Endothelial cell of umbilical vein (primary cell): Measurements from ENCODE around the gene RANBP17. TPM values are rescaled to one million over a fixed set of nuclear protein-coding genes. Genes with fewer than 3 reads are reported as not detected.

ENCODE experiments used
- BruUV-seq: library from RNA; stranded (reverse); fragments of 400-500 nt; replicated peaks from 2 replicates; lab custom pipeline; 2021; lab: Mats Ljungman, UMichigan
- CTCF ChIA-PET: fragments of 300-600, 350-600 bp; sonication (Branson Sonifier 250); formaldehyde crosslinking; loops from one replicate; lab custom pipeline; 2021; ENCODE audit warnings: antibody characterized with exemption, inconsistent platforms; lab: Charles Lee
- POLR2A ChIA-PET: fragments of 300-600, 350-600 bp; sonication (Branson Sonifier 250); formaldehyde crosslinking; loops from one replicate; lab custom pipeline; 2021; ENCODE audit warnings: antibody characterized with exemption, inconsistent platforms; lab: Charles Lee
- DNase-seq: peaks from one replicate; pipeline ENCODE4 v3.0.0-alpha.2; 2011; ENCODE audit warnings: low read depth, low spot score
- FAIRE-seq: peaks from 2 replicates; lab custom pipeline; 2011; peaks lifted over from hg19 to GRCh38; lab: Jason Lieb, UNC
- H2AFZ ChIP-seq: 2 replicates; pipeline ENCODE4 v1.6.0; 2012; ENCODE audit warnings: low read depth, low read length, control low read depth, inconsistent platforms
- H3K27ac ChIP-seq: 2 replicates; pipeline ENCODE4 v1.5.1; 2011; ENCODE audit warnings: low read depth, mild to moderate bottlenecking, control low read depth, low read length, moderate library complexity; ENCODE audit not compliant: insufficient read depth
- H3K27me3 ChIP-seq, 2 experiments: 2 replicates each; pipeline versions ENCODE4 v1.6.0 to v1.6.1; 2011; ENCODE audit warnings: low read length in 2 of 2, mixed read lengths in 1 of 2; ENCODE audit not compliant: control insufficient read depth in 2 of 2, insufficient read depth in 2 of 2
- H3K36me3 ChIP-seq, 2 experiments: 2 replicates in 1 of 2; 3 replicates in 1 of 2; pipeline ENCODE4 v1.5.1; 2011; ENCODE audit warnings: low read length in 2 of 2, mild to moderate bottlenecking in 1 of 2, moderate library complexity in 1 of 2; ENCODE audit not compliant: control insufficient read depth in 2 of 2, insufficient read depth in 2 of 2; ENCODE audit errors: extremely low read depth in 1 of 2
- H3K4me1 ChIP-seq: 3 replicates; pipeline ENCODE4 v1.5.1; 2011; ENCODE audit warnings: mild to moderate bottlenecking, low read length; ENCODE audit not compliant: control insufficient read depth, insufficient read depth; ENCODE audit errors: extremely low read depth
- H3K4me2 ChIP-seq: 2 replicates; pipeline ENCODE4 v1.6.1; 2011; ENCODE audit warnings: low read length, control low read depth, mixed read lengths; ENCODE audit not compliant: insufficient read depth
- H3K4me3 ChIP-seq, 3 experiments: fragments of 200-600 bp in 1 of 3; sonication (generic), shearing (Covaris generic) in 1 of 3; replicated peaks in 1 of 3; 2 replicates each; pipeline ENCODE4 v1.5.1; 2011 to 2016; ENCODE audit warnings: control low read depth in 3 of 3, low read length in 3 of 3, mild to moderate bottlenecking in 2 of 3, inconsistent platforms in 1 of 3, low read depth in 1 of 3, moderate library complexity in 1 of 3; ENCODE audit not compliant: insufficient read depth in 1 of 3
- H3K79me2 ChIP-seq: 2 replicates; pipeline ENCODE4 v1.6.0; 2012; ENCODE audit warnings: low read length, inconsistent platforms; ENCODE audit not compliant: control insufficient read depth, insufficient read depth
- H3K9ac ChIP-seq: replicated peaks from 2 replicates; pipeline ENCODE3; 2011; ENCODE audit warnings: low read length, control low read depth; ENCODE audit not compliant: insufficient read depth; ENCODE audit errors: extremely low read depth
- H3K9me1 ChIP-seq: replicated peaks from 3 replicates; pipeline ENCODE4 v1.6.0; 2011; ENCODE audit warnings: mild to moderate bottlenecking, low read length; ENCODE audit not compliant: control insufficient read depth, insufficient read depth; ENCODE audit errors: extremely low read depth
- H3K9me3 ChIP-seq: replicated peaks from 2 replicates; pipeline ENCODE4 v1.5.1; 2012; ENCODE audit warnings: low read length, inconsistent platforms; ENCODE audit not compliant: control insufficient read depth, insufficient read depth
- H4K20me1 ChIP-seq: replicated peaks from 2 replicates; pipeline ENCODE3; 2011; ENCODE audit warnings: mild to moderate bottlenecking, low read length; ENCODE audit not compliant: control insufficient read depth, insufficient read depth; ENCODE audit errors: extremely low read depth
- CTCF ChIP-seq, 2 donors: IDR thresholded peaks; 1 replicate in 1 of 2; 2 replicates in 1 of 2; pipeline ENCODE4 v1.5.1; 2011; ENCODE audit warnings: low read length in 2 of 2, mild to moderate bottlenecking in 2 of 2, moderate library complexity in 2 of 2, control low read depth in 1 of 2, inconsistent platforms in 1 of 2, low read depth in 1 of 2; ENCODE audit not compliant: insufficient read depth in 1 of 2; ENCODE audit errors: extremely low read depth in 1 of 2
- EZH2 ChIP-seq: IDR thresholded peaks from 2 replicates; pipeline ENCODE4 v1.6.1; 2012; ENCODE audit warnings: borderline replicate concordance, low read depth, mild to moderate bottlenecking, moderate library complexity, low read length, inconsistent platforms; ENCODE audit not compliant: severe bottlenecking
- FOS ChIP-seq: IDR thresholded peaks from 2 replicates; pipeline ENCODE4 v1.6.1; 2011; ENCODE audit warnings: mild to moderate bottlenecking, low read length, moderate library complexity, borderline replicate concordance; ENCODE audit not compliant: insufficient read depth
- GATA2 ChIP-seq: IDR thresholded peaks from 2 replicates; pipeline ENCODE4 v1.7.0; 2011; ENCODE audit warnings: low read depth, mild to moderate bottlenecking, moderate library complexity, mixed read lengths, low read length; ENCODE audit not compliant: insufficient read length, insufficient read depth
- JUN ChIP-seq: IDR thresholded peaks from 2 replicates; pipeline ENCODE4 v1.6.1; 2011; ENCODE audit warnings: borderline replicate concordance, low read depth; ENCODE audit not compliant: insufficient read length, insufficient read depth
- MAX ChIP-seq: IDR thresholded peaks from 2 replicates; pipeline ENCODE4 v1.6.1; 2011; ENCODE audit not compliant: insufficient read depth, insufficient read length
- MYC ChIP-seq: IDR thresholded peaks from one replicate; pipeline ENCODE4 v1.6.1; 2011; ENCODE audit warnings: mild to moderate bottlenecking, low read depth, low read length
- POLR2A ChIP-seq: IDR thresholded peaks from 2 replicates; pipeline ENCODE4 v1.6.1; 2012; ENCODE audit warnings: low read depth, mild to moderate bottlenecking, control low read depth, low read length
- POLR2AphosphoS5 ChIP-seq: IDR thresholded peaks from 2 replicates; pipeline ENCODE4 v1.6.1; 2012; ENCODE audit warnings: low read depth, mild to moderate bottlenecking, control low read depth, low read length, moderate library complexity; ENCODE audit not compliant: insufficient read depth
- dilution Hi-C: fragments of 300-500 bp; cut with MboI; formaldehyde crosslinking; loops from one replicate; pipeline ENCODE4 v1.15.0; 2019; ENCODE audit warnings: low sequenced_read_pairs; ENCODE audit not compliant: extremely low pct_ligation_motif_present
- intact Hi-C: fragments of 100-400 bp; cut with micrococcal nuclease; formaldehyde crosslinking; loops from one replicate; pipeline ENCODE4 v1.10.0; 2022
- polyA plus RNA-seq, 4 experiments: library from polyadenylated mRNA; depleted of rRNA in 3 of 4; stranded (reverse) in 3 of 4; unstranded in 1 of 4; fragments of >200 nt; gene quantifications; 2 replicates each; pipeline versions ENCODE4 v1.2.1 to v1.2.3, GENCODE V29; 2011 to 2012; ENCODE audit warnings: missing spikeins in 1 of 4
- total RNA-seq: library from RNA; stranded (reverse); gene quantifications from 2 replicates; pipeline ENCODE4 v1.2.3, GENCODE V29; 2021

Gene RANBP17
- total and polyA plus RNA-seq, 2 donors (not counting 3 experiments of a cell fraction or from before 2014, with no cell fraction given) = 5.6 to 13.6 TPM

- H3K4me1 ChIP-seq = no peaks in the 10 kb centered on the region
- no peak overlapping the region for H3K4me2 ChIP-seq
- no peaks in the 10 kb centered on the region for H3K27me3 ChIP-seq
- ChIA-PET CTCF (interaction anchor here (1.1 kb wide), 1 partner anchor 21 kb away, joined by 3 read pairs; no protein-coding TSS in a partner anchor), POLR2A (no interaction called here)
- H3K9me1 ChIP-seq = peaks cover 2% of the 10 kb centered on the region
- dilution Hi-C loops = no loop called here
- TF ChIP-seq JUN (no peak), MYC (no peak)
- H3K36me3 ChIP-seq = no peaks in the 10 kb centered on the region
- peaks cover 26% of the 10 kb centered on the region for H3K79me2 ChIP-seq
- no peak overlapping the region for H3K27ac ChIP-seq
- H4K20me1 ChIP-seq = no peaks in the 10 kb centered on the region
- FAIRE-seq (no peak), DNase-seq (no peak)
- H2AFZ ChIP-seq = no peak overlapping the region
- H3K9me3 ChIP-seq = no peaks in the 10 kb centered on the region
- no peak overlapping the region for H3K9ac ChIP-seq
- H3K4me3 ChIP-seq = no peak overlapping the region
- BruUV-seq = no TSS peak
- intact Hi-C loops = no loop called here
These were observed 12.2 kb downstream of the RANBP17 start for GRCh38 chr5:170874017-170874416.

GRCh38 chr5:170875811-170876210 is 14.0 kb downstream of the RANBP17 start:
- no peak overlapping the region for H3K4me3 ChIP-seq
- no peaks in the 10 kb centered on the region for H3K27me3 ChIP-seq
- H4K20me1 ChIP-seq = no peaks in the 10 kb centered on the region
- no peak overlapping the region for H2AFZ ChIP-seq
- H3K9ac ChIP-seq = no peak overlapping the region
- H3K27ac ChIP-seq = no peak overlapping the region
- intact Hi-C loops (no loop called here), dilution Hi-C loops (no loop called here)
- CTCF ChIA-PET = no interaction called here
- H3K79me2 ChIP-seq = peaks cover 21% of the 10 kb centered on the region
- TF ChIP-seq GATA2 (no peak), CTCF (IDR thresholded peaks at IDR 0.05; ENCODE audit: extremely low read depth in 1 of 2, insufficient read depth in 1 of 2, low read depth in 1 of 2, low read length in 2 of 2) (no peak), POLR2A (no peak), MAX (no peak), EZH2 (no peak), POLR2AphosphoS5 (no peak), MYC (no peak), FOS (no peak), JUN (no peak)
- FAIRE-seq (no peak), DNase-seq (no peak)
- H3K9me3 ChIP-seq = no peaks in the 10 kb centered on the region
- no peaks in the 10 kb centered on the region for H3K4me1 ChIP-seq
- H3K9me1 ChIP-seq = peaks cover 2% of the 10 kb centered on the region
- POLR2A ChIA-PET = no interaction called here
- H3K36me3 ChIP-seq = no peaks in the 10 kb centered on the region
- H3K4me2 ChIP-seq = no peak overlapping the region
- BruUV-seq = no TSS peak
